Measurements from ENCODE around the gene KHDRBS2. TPM values are rescaled to one million over a fixed set of nuclear protein-coding genes. Genes with fewer than 3 reads are reported as not detected.

Gene KHDRBS2
- total and polyA plus RNA-seq, 2 donors (not counting 3 experiments of a cell fraction or from before 2014, with no cell fraction given) = not detected

- H4K20me1 ChIP-seq (replicated peaks; ENCODE audit: control insufficient read depth, extremely low read depth, insufficient read depth, low read length) = no peaks in the 10 kb centered on the region
- H3K79me2 ChIP-seq (ENCODE audit: control insufficient read depth, insufficient read depth, low read length) = no peaks in the 10 kb centered on the region
- no peak for DNase-seq (ENCODE audit: low read depth, low spot score)
- no peaks in the 10 kb centered on the region for H3K9me1 ChIP-seq (replicated peaks; ENCODE audit: control insufficient read depth, extremely low read depth, insufficient read depth, low read length)
- H3K4me2 ChIP-seq (ENCODE audit: insufficient read depth, low read length) = no peak overlapping the region
- intact Hi-C loops (cut with micrococcal nuclease) (no loop called here), dilution Hi-C loops (cut with MboI; ENCODE audit: extremely low pct_ligation_motif_present, low sequenced_read_pairs) (no loop called here)
- H2AFZ ChIP-seq (ENCODE audit: low read depth, low read length) = no peak overlapping the region
- POLR2A ChIA-PET = no interaction called here
- no peaks in the 10 kb centered on the region for H3K27me3 ChIP-seq (ENCODE audit: control insufficient read depth in 2 of 2, insufficient read depth in 2 of 2, low read length in 2 of 2)
- H3K4me3 ChIP-seq (replicated peaks in 1 of 3; ENCODE audit: insufficient read depth in 1 of 3, low read depth in 1 of 3, low read length in 3 of 3) = no peak overlapping the region
- BruUV-seq (replicated peaks) = no TSS peak
- H3K9ac ChIP-seq (replicated peaks; ENCODE audit: extremely low read depth, insufficient read depth, low read length) = no peak overlapping the region
- FAIRE-seq = no peak
- TF ChIP-seq EZH2 (IDR thresholded peaks at IDR 0.05; ENCODE audit: borderline replicate concordance, low read depth, low read length, severe bottlenecking) = no peak
- no peak for TF ChIP-seq FOS (IDR thresholded peaks at IDR 0.05; ENCODE audit: borderline replicate concordance, insufficient read depth, low read length)
- H3K4me1 ChIP-seq (ENCODE audit: control insufficient read depth, extremely low read depth, insufficient read depth, low read length) = no peaks in the 10 kb centered on the region
- no peaks in the 10 kb centered on the region for H3K9me3 ChIP-seq (replicated peaks; ENCODE audit: control insufficient read depth, insufficient read depth, low read length)
- no peak overlapping the region for H3K27ac ChIP-seq (ENCODE audit: insufficient read depth, low read depth, low read length)
- H3K36me3 ChIP-seq (ENCODE audit: control insufficient read depth in 2 of 2, extremely low read depth in 1 of 2, insufficient read depth in 2 of 2, low read length in 2 of 2) = no peaks in the 10 kb centered on the region
- CTCF ChIA-PET = no interaction called here
Measured at GRCh38 chr6:62174548-62174947, 111.5 kb downstream of the KHDRBS2 start.

- H3K27me3 ChIP-seq (ENCODE audit: control insufficient read depth in 2 of 2, insufficient read depth in 2 of 2, low read length in 2 of 2) = no peaks in the 10 kb centered on the region
- CTCF ChIA-PET = no interaction called here
- DNase-seq (ENCODE audit: low read depth, low spot score) = no peak
Measured at GRCh38 chr6:62167736-62168135, 118.3 kb downstream of the KHDRBS2 start.

More at GRCh38 chr6:62167736-62168135, 118.3 kb downstream of the KHDRBS2 start:
- no TSS peak for BruUV-seq (replicated peaks)
- H3K9me1 ChIP-seq (replicated peaks; ENCODE audit: control insufficient read depth, extremely low read depth, insufficient read depth, low read length) = no peaks in the 10 kb centered on the region
- no peaks in the 10 kb centered on the region for H3K79me2 ChIP-seq (ENCODE audit: control insufficient read depth, insufficient read depth, low read length)
- no peak overlapping the region for H2AFZ ChIP-seq (ENCODE audit: low read depth, low read length)
- H3K9ac ChIP-seq (replicated peaks; ENCODE audit: extremely low read depth, insufficient read depth, low read length) = no peak overlapping the region
- H3K9me3 ChIP-seq (replicated peaks; ENCODE audit: control insufficient read depth, insufficient read depth, low read length) = peaks cover 1% of the 10 kb centered on the region
- intact Hi-C loops (cut with micrococcal nuclease) = no loop called here
- dilution Hi-C loops (cut with MboI; ENCODE audit: extremely low pct_ligation_motif_present, low sequenced_read_pairs) = no loop called here
- FAIRE-seq = no peak
- H4K20me1 ChIP-seq (replicated peaks; ENCODE audit: control insufficient read depth, extremely low read depth, insufficient read depth, low read length) = no peaks in the 10 kb centered on the region
- no peak for TF ChIP-seq FOS (IDR thresholded peaks at IDR 0.05; ENCODE audit: borderline replicate concordance, insufficient read depth, low read length)
- no peak for TF ChIP-seq MAX (IDR thresholded peaks at IDR 0.05; ENCODE audit: insufficient read depth, insufficient read length)
- no peak for TF ChIP-seq MYC (IDR thresholded peaks at IDR 0.05; ENCODE audit: low read depth, low read length)
- TF ChIP-seq EZH2 (IDR thresholded peaks at IDR 0.05; ENCODE audit: borderline replicate concordance, low read depth, low read length, severe bottlenecking) = no peak
- no peak for TF ChIP-seq POLR2A (IDR thresholded peaks at IDR 0.05; ENCODE audit: low read depth, low read length)
- no peak for TF ChIP-seq GATA2 (IDR thresholded peaks at IDR 0.05; ENCODE audit: insufficient read depth, insufficient read length, low read depth, low read length)
- no peak for TF ChIP-seq POLR2AphosphoS5 (IDR thresholded peaks at IDR 0.05; ENCODE audit: insufficient read depth, low read depth, low read length)
- TF ChIP-seq, protein P1, sequence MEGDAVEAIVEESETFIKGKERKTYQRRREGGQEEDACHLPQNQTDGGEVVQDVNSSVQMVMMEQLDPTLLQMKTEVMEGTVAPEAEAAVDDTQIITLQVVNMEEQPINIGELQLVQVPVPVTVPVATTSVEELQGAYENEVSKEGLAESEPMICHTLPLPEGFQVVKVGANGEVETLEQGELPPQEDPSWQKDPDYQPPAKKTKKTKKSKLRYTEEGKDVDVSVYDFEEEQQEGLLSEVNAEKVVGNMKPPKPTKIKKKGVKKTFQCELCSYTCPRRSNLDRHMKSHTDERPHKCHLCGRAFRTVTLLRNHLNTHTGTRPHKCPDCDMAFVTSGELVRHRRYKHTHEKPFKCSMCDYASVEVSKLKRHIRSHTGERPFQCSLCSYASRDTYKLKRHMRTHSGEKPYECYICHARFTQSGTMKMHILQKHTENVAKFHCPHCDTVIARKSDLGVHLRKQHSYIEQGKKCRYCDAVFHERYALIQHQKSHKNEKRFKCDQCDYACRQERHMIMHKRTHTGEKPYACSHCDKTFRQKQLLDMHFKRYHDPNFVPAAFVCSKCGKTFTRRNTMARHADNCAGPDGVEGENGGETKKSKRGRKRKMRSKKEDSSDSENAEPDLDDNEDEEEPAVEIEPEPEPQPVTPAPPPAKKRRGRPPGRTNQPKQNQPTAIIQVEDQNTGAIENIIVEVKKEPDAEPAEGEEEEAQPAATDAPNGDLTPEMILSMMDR (IDR thresholded peaks at IDR 0.05; ENCODE audit: extremely low read depth in 1 of 2, insufficient read depth in 1 of 2, low read depth in 1 of 2, low read length in 2 of 2) = no peak
- no peak for TF ChIP-seq JUN (IDR thresholded peaks at IDR 0.05; ENCODE audit: borderline replicate concordance, insufficient read depth, insufficient read length, low read depth)
- no peaks in the 10 kb centered on the region for H3K4me1 ChIP-seq (ENCODE audit: control insufficient read depth, extremely low read depth, insufficient read depth, low read length)
- no peak overlapping the region for H3K4me3 ChIP-seq (replicated peaks in 1 of 3; ENCODE audit: insufficient read depth in 1 of 3, low read depth in 1 of 3, low read length in 3 of 3)
- no peak overlapping the region for H3K27ac ChIP-seq (ENCODE audit: insufficient read depth, low read depth, low read length)
- no peaks in the 10 kb centered on the region for H3K36me3 ChIP-seq (ENCODE audit: control insufficient read depth in 2 of 2, extremely low read depth in 1 of 2, insufficient read depth in 2 of 2, low read length in 2 of 2)
- POLR2A ChIA-PET = no interaction called here
- no peak overlapping the region for H3K4me2 ChIP-seq (ENCODE audit: insufficient read depth, low read length)

All from endothelial cell of umbilical vein (primary cell).